Stomach (tissue), 4 donors: Measurements from ENCODE around the gene PCNX3.

Experiments used
- EP300 ChIP-seq: sonication (generic); formaldehyde crosslinking; IDR thresholded peaks from one replicate; pipeline ENCODE4 v1.6.1; 2017; ENCODE audit warnings: antibody characterized with exemption
- POLR2A ChIP-seq, 4 donors: fragments of 450-650 bp; IDR thresholded peaks; one replicate each; pipeline ENCODE4 v1.6.1; 2016; ENCODE audit warnings: antibody characterized with exemption in 4 of 4, control low read depth in 2 of 4, mild to moderate bottlenecking in 1 of 4, moderate library complexity in 1 of 4
- POLR2AphosphoS5 ChIP-seq, 3 donors: sonication (generic); formaldehyde crosslinking; IDR thresholded peaks; one replicate each; pipeline ENCODE4 v1.6.1; 2016; ENCODE audit warnings: antibody characterized with exemption in 3 of 3
- TF ChIP-seq, protein P1 (sequence below), 7 experiments: fragments of 450-650 bp in 4 of 7; fragments of 200-600 bp in 3 of 7; sonication (generic) in 3 of 7; IDR thresholded peaks; one replicate each; pipeline ENCODE4 v1.5.1; 2016 to 2019; ENCODE audit warnings: antibody characterized with exemption in 7 of 7, control low read depth in 2 of 7, mild to moderate bottlenecking in 1 of 7

DNA sequence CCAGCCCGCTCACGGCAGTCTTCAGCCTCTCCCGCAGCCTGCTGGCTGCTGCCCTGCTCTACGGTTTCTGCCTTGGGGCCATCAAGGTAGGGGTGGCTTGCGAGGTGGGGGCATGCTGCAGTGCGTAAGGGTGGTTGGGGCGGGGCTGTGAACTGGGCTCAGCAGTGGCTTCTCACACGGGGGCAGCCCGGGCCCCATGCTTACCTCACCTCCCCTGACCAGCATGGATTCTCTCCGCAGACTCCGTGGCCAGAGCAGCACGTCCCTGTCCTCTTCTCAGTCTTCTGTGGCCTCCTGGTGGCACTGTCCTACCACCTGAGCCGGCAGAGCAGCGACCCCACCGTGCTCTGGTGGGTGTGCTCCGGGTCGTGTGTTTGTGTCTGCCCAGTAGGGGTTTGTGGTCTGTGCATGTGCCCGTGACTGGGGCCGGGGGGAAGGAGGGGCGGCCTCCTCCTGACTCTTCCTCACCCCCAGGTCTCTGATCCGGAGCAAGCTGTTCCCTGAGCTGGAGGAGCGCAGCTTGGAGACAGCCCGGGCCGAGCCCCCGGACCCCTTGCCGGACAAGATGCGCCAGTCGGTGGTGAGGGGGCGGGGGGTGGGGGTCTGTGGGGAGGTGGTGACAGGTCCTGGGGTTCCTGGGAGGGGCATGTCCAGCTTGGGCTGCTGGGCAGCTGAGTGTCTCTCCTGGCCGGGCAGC lies 9.5 kb downstream of the PCNX3 start:
- TF ChIP-seq, protein P1, sequence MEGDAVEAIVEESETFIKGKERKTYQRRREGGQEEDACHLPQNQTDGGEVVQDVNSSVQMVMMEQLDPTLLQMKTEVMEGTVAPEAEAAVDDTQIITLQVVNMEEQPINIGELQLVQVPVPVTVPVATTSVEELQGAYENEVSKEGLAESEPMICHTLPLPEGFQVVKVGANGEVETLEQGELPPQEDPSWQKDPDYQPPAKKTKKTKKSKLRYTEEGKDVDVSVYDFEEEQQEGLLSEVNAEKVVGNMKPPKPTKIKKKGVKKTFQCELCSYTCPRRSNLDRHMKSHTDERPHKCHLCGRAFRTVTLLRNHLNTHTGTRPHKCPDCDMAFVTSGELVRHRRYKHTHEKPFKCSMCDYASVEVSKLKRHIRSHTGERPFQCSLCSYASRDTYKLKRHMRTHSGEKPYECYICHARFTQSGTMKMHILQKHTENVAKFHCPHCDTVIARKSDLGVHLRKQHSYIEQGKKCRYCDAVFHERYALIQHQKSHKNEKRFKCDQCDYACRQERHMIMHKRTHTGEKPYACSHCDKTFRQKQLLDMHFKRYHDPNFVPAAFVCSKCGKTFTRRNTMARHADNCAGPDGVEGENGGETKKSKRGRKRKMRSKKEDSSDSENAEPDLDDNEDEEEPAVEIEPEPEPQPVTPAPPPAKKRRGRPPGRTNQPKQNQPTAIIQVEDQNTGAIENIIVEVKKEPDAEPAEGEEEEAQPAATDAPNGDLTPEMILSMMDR (IDR thresholded peaks at IDR 0.05), result no peak
- TF ChIP-seq POLR2A (IDR thresholded peaks at IDR 0.05) (no peak), EP300 (no peak), POLR2AphosphoS5 (IDR thresholded peaks at IDR 0.05) (no peak)
